GM21619 (cell line): ENCODE results near the gene B4GALT3.
"Not testable (repeated sequence)": the region's sequence is repeated elsewhere in the genome, so short reads cannot be mapped to it uniquely, and the experiment has no call there.

ENCODE experiments used
- ATAC-seq: cut with Tn5 transposase; IDR thresholded peaks from one replicate; pipeline ENCODE4 v1.9.1; 2021; ENCODE audit not compliant: unreplicated experiment

The B4GALT3 gene

GRCh38 chr1:161177112-161177935, at the start of gene B4GALT3:
Gene B4GALT3 (minus strand): TSS chr1:161177507. CDS start chr1:161176060, 1,447 bp downstream.
- ATAC-seq: peak; percentile 73

GRCh38 chr1:161226759-161227158, 49.5 kb upstream of the B4GALT3 start:
- no peak for ATAC-seq

GRCh38 chr1:161226320-161226711, 49.0 kb upstream of the B4GALT3 start:
- no peak for ATAC-seq

- peak; percentile 95 for ATAC-seq
These were observed 48.4 kb upstream of the B4GALT3 start, which contains the start of gene TOMM40L for GRCh38 chr1:161225534-161226319. Gene TOMM40L (plus strand): TSS chr1:161226060. CDS start chr1:161226490, 430 bp downstream.

GRCh38 chr1:161225178-161225533, 47.8 kb upstream of the B4GALT3 start:
- no peak for ATAC-seq

GRCh38 chr1:161224695-161225087, 47.4 kb upstream of the B4GALT3 start:
- ATAC-seq: not testable (repeated sequence)

- no peak for ATAC-seq
These were observed 46.7 kb upstream of the B4GALT3 start for GRCh38 chr1:161223805-161224694.

GRCh38 chr1:161222175-161223019, 45.1 kb upstream of the B4GALT3 start:
- no peak for ATAC-seq

- ATAC-seq: no peak
These were observed 42.7 kb upstream of the B4GALT3 start for GRCh38 chr1:161220002-161220401.

GRCh38 chr1:161219078-161219892, 42.0 kb upstream of the B4GALT3 start:
- no peak for ATAC-seq

- ATAC-seq: no peak
These were observed 41.2 kb upstream of the B4GALT3 start for GRCh38 chr1:161218301-161219077.

GRCh38 chr1:161217831-161218230, 40.5 kb upstream of the B4GALT3 start:
- ATAC-seq: no peak

GRCh38 chr1:161216945-161217712, 39.8 kb upstream of the B4GALT3 start:
- ATAC-seq: peak; percentile 88

- ATAC-seq: no peak
These were observed 37.8 kb upstream of the B4GALT3 start, which contains the start of gene FCER1G for GRCh38 chr1:161215076-161215475. Gene FCER1G (plus strand): TSS chr1:161215295. CDS start chr1:161215322, 27 bp downstream.

- ATAC-seq: no peak
These were observed 37.1 kb upstream of the B4GALT3 start for GRCh38 chr1:161214369-161214768.

GRCh38 chr1:161209790-161210409, 32.6 kb upstream of the B4GALT3 start:
- no peak for ATAC-seq

GRCh38 chr1:161207173-161207572, 29.9 kb upstream of the B4GALT3 start:
- no peak for ATAC-seq
